ENCODE results near the gene DNAJC9. TPM values are rescaled to one million over a fixed set of nuclear protein-coding genes. Genes with fewer than 3 reads are reported as not detected.

DNAJC9 gene
- total and polyA plus RNA-seq, 2 experiments from 2014 or later = 19.8 to 21.1 TPM

- peaks cover 16% of the 10 kb centered on the region for H3K4me1 ChIP-seq (ENCODE audit: insufficient read depth)
- H3K9me2 ChIP-seq (ENCODE audit: insufficient read depth) = no peaks in the 10 kb centered on the region
- H3K9me3 ChIP-seq (ENCODE audit: low read depth) = no peaks in the 10 kb centered on the region
- peaks cover 12% of the 10 kb centered on the region; the same call in 1 of the 2 replicates for H3F3A ChIP-seq (ENCODE audit: insufficient read depth)
- 88 to 90% methylated on average over 6 of the region's 6 CpGs for WGBS, 2 experiments (ENCODE audit: low coverage in 1 of 2, low lambda C conversion rate in 2 of 2, missing lambda C conversion rate in 2 of 2)
- no peak for TF ChIP-seq EZH2 (IDR thresholded peaks at IDR 0.05; ENCODE audit: insufficient read depth, poor library complexity, severe bottlenecking)
- no peaks in the 10 kb centered on the region for H3K27me3 ChIP-seq (replicated peaks; ENCODE audit: insufficient read depth)
- no peak overlapping the region for H3K4me2 ChIP-seq (ENCODE audit: unreplicated experiment)
- no peaks in the 10 kb centered on the region for H3K79me2 ChIP-seq (ENCODE audit: insufficient read depth)
- DNase-seq = no peak
- H3K4me3 ChIP-seq = no peak overlapping the region
- H4K20me1 ChIP-seq (ENCODE audit: insufficient read depth) = no peaks in the 10 kb centered on the region
- H2AFZ ChIP-seq = no peak overlapping the region
- in situ Hi-C loops (cut with MboI) = no loop called here
- no peak overlapping the region for H3K9ac ChIP-seq
- no peak overlapping the region for H3K27ac ChIP-seq
- 0 out of 2 replicates have a peak, but pooled peaks cover 6% of the 10 kb centered on the region for H3K36me3 ChIP-seq (ENCODE audit: low read depth)
Observed at GRCh38 chr10:73229567-73229966, 17.5 kb downstream of the DNAJC9 start.

GRCh38 chr10:73228247-73228646 is 18.8 kb downstream of the DNAJC9 start:
- Histone ChIP-seq H3F3A (ENCODE audit: insufficient read depth) (no peaks in the 10 kb centered on the region), H4K20me1 (ENCODE audit: insufficient read depth) (no peaks in the 10 kb centered on the region), H3K27ac (no peak overlapping the region), H3K27me3 (replicated peaks; ENCODE audit: insufficient read depth) (no peaks in the 10 kb centered on the region), H3K4me2 (ENCODE audit: unreplicated experiment) (no peak overlapping the region), H3K9ac (no peak overlapping the region), H2AFZ (no peak overlapping the region), H3K4me1 (ENCODE audit: insufficient read depth) (0 out of 2 replicates have a peak, but pooled peaks cover 8% of the 10 kb centered on the region), H3K9me2 (ENCODE audit: insufficient read depth) (no peaks in the 10 kb centered on the region), H3K36me3 (ENCODE audit: low read depth) (0 out of 2 replicates have a peak, but pooled peaks cover 6% of the 10 kb centered on the region), H3K79me2 (ENCODE audit: insufficient read depth) (no peaks in the 10 kb centered on the region), H3K9me3 (ENCODE audit: low read depth) (no peaks in the 10 kb centered on the region), H3K4me3 (no peak overlapping the region)
- in situ Hi-C loops (cut with MboI) = no loop called here
- no peak for DNase-seq
- 96 to 100% methylated on average over 3 of the region's 3 CpGs for WGBS, 2 experiments (ENCODE audit: low coverage in 1 of 2, low lambda C conversion rate in 2 of 2, missing lambda C conversion rate in 2 of 2)
- TF ChIP-seq EZH2 (IDR thresholded peaks at IDR 0.05; ENCODE audit: insufficient read depth, poor library complexity, severe bottlenecking) (no peak), EZH2phosphoT487 (IDR thresholded peaks at IDR 0.05; ENCODE audit: insufficient read depth, low read depth) (no peak)

- no peaks in the 10 kb centered on the region for H3K36me3 ChIP-seq (ENCODE audit: low read depth)
- TF ChIP-seq EZH2 (IDR thresholded peaks at IDR 0.05; ENCODE audit: insufficient read depth, poor library complexity, severe bottlenecking) (no peak), EZH2phosphoT487 (IDR thresholded peaks at IDR 0.05; ENCODE audit: insufficient read depth, low read depth) (no peak)
- H3K4me3 ChIP-seq = no peak overlapping the region
- in situ Hi-C loops (cut with MboI) = no loop called here
- no peak overlapping the region for H3K4me2 ChIP-seq (ENCODE audit: unreplicated experiment)
- H3K9me3 ChIP-seq (ENCODE audit: low read depth) = no peaks in the 10 kb centered on the region
- no peaks in the 10 kb centered on the region for H4K20me1 ChIP-seq (ENCODE audit: insufficient read depth)
- H3K9me2 ChIP-seq (ENCODE audit: insufficient read depth) = no peaks in the 10 kb centered on the region
- H3K9ac ChIP-seq = no peak overlapping the region
- H3F3A ChIP-seq (ENCODE audit: insufficient read depth) = no peaks in the 10 kb centered on the region
- no peak for DNase-seq
- no peaks in the 10 kb centered on the region for H3K27me3 ChIP-seq (replicated peaks; ENCODE audit: insufficient read depth)
- H3K4me1 ChIP-seq (ENCODE audit: insufficient read depth) = 0 out of 2 replicates have a peak, but pooled peaks cover 8% of the 10 kb centered on the region
- H3K27ac ChIP-seq = no peak overlapping the region
- no peaks in the 10 kb centered on the region for H3K79me2 ChIP-seq (ENCODE audit: insufficient read depth)
- no peak overlapping the region for H2AFZ ChIP-seq
Observed at GRCh38 chr10:73226663-73227062, 20.4 kb downstream of the DNAJC9 start.

GRCh38 chr10:73225518-73225917 is 21.5 kb downstream of the DNAJC9 start:
- Histone ChIP-seq H3K9me3 (ENCODE audit: low read depth) (no peaks in the 10 kb centered on the region), H2AFZ (no peak overlapping the region), H3K4me2 (ENCODE audit: unreplicated experiment) (no peak overlapping the region), H3K9ac (no peak overlapping the region), H3K27me3 (replicated peaks; ENCODE audit: insufficient read depth) (no peaks in the 10 kb centered on the region), H3K79me2 (ENCODE audit: insufficient read depth) (no peaks in the 10 kb centered on the region), H3K4me1 (ENCODE audit: insufficient read depth) (0 out of 2 replicates have a peak, but pooled peaks cover 8% of the 10 kb centered on the region), H3K9me2 (ENCODE audit: insufficient read depth) (no peaks in the 10 kb centered on the region), H3K36me3 (ENCODE audit: low read depth) (no peaks in the 10 kb centered on the region), H3K4me3 (no peak overlapping the region), H4K20me1 (ENCODE audit: insufficient read depth) (no peaks in the 10 kb centered on the region), H3K27ac (no peak overlapping the region), H3F3A (ENCODE audit: insufficient read depth) (no peaks in the 10 kb centered on the region)
- TF ChIP-seq EZH2 (IDR thresholded peaks at IDR 0.05; ENCODE audit: insufficient read depth, poor library complexity, severe bottlenecking) = no peak
- no peak for TF ChIP-seq EZH2phosphoT487 (IDR thresholded peaks at IDR 0.05; ENCODE audit: insufficient read depth, low read depth)
- in situ Hi-C loops (cut with MboI) = no loop called here
- peak; percentile 38 for DNase-seq

- H3K9ac ChIP-seq = no peak overlapping the region
- H3K9me3 ChIP-seq (ENCODE audit: low read depth) = no peaks in the 10 kb centered on the region
- no peaks in the 10 kb centered on the region for H4K20me1 ChIP-seq (ENCODE audit: insufficient read depth)
- no peak overlapping the region for H2AFZ ChIP-seq
- H3K36me3 ChIP-seq (ENCODE audit: low read depth) = peaks cover 15% of the 10 kb centered on the region; the same call in 1 of the 2 replicates
- no peak for DNase-seq
- TF ChIP-seq EZH2 (IDR thresholded peaks at IDR 0.05; ENCODE audit: insufficient read depth, poor library complexity, severe bottlenecking) (no peak), EZH2phosphoT487 (IDR thresholded peaks at IDR 0.05; ENCODE audit: insufficient read depth, low read depth) (no peak)
- no peak overlapping the region for H3K4me3 ChIP-seq
- peaks cover 13% of the 10 kb centered on the region; the same call in 1 of the 2 replicates for H3K4me1 ChIP-seq (ENCODE audit: insufficient read depth)
- no peak overlapping the region for H3K27ac ChIP-seq
- H3K9me2 ChIP-seq (ENCODE audit: insufficient read depth) = no peaks in the 10 kb centered on the region
- in situ Hi-C loops (cut with MboI) = no loop called here
- H3K27me3 ChIP-seq (replicated peaks; ENCODE audit: insufficient read depth) = no peaks in the 10 kb centered on the region
- H3K4me2 ChIP-seq (ENCODE audit: unreplicated experiment) = no peak overlapping the region
- 98 to 100% methylated on average over 1 of the region's 1 CpG for WGBS, 2 experiments (ENCODE audit: low coverage in 1 of 2, low lambda C conversion rate in 2 of 2, missing lambda C conversion rate in 2 of 2)
- no peaks in the 10 kb centered on the region for H3F3A ChIP-seq (ENCODE audit: insufficient read depth)
- no peaks in the 10 kb centered on the region for H3K79me2 ChIP-seq (ENCODE audit: insufficient read depth)
Observed at GRCh38 chr10:73220989-73221388, 26.1 kb downstream of the DNAJC9 start.

Data from GM23248 (cell line).